HEK293 (cell line): ENCODE measurements around the gene GPX3.

Experiments used
- CTCF ChIA-PET: fragments of 350-600 bp; formaldehyde crosslinking; extraction: SDS; loops from one replicate; lab custom pipeline; 2021; ENCODE audit warnings: antibody characterized with exemption; lab: Yijun Ruan, JAX
- POLR2A ChIA-PET: fragments of 300-600 bp; formaldehyde crosslinking; extraction: SDS; loops from one replicate; lab custom pipeline; 2020; ENCODE audit warnings: antibody characterized with exemption, inconsistent platforms; lab: Yijun Ruan, JAX
- H3K27ac ChIP-seq: fragments of 200-500 bp; sonication (Bioruptor generic); 2 replicates; pipeline ENCODE4 v1.5.1; 2014; ENCODE audit warnings: low read depth, low read length, control low read depth, inconsistent platforms; ENCODE audit errors: extremely low read depth
- H3K36me3 ChIP-seq, 2 experiments: fragments of 200-500 bp in 1 of 2; sonication (Bioruptor generic) in 1 of 2; 1 replicate in 1 of 2; 2 replicates in 1 of 2; pipeline ENCODE4 v1.5.1; 2014 to 2017; ENCODE audit warnings: inconsistent platforms in 2 of 2, low read length in 2 of 2; ENCODE audit not compliant: control insufficient read depth in 2 of 2, insufficient read depth in 1 of 2
- H3K4me1 ChIP-seq: fragments of 200-500 bp; sonication (Bioruptor generic); 2 replicates; pipeline ENCODE4 v1.5.1; 2014; ENCODE audit warnings: mild to moderate bottlenecking, low read length, inconsistent platforms; ENCODE audit not compliant: control insufficient read depth, insufficient read depth
- H3K4me3 ChIP-seq: 2 replicates; pipeline ENCODE4 v1.5.1; 2011; ENCODE audit warnings: low read depth, mild to moderate bottlenecking, control low read depth, low read length, moderate library complexity
- H3K9me3 ChIP-seq: fragments of 200-500 bp; sonication (Bioruptor generic); 2 replicates; pipeline ENCODE4 v1.5.1; 2014; ENCODE audit warnings: low read depth, low read length, inconsistent platforms; ENCODE audit not compliant: control insufficient read depth, insufficient read depth
- EGR2 ChIP-seq: fragments of 450-650 bp; formaldehyde crosslinking; IDR thresholded peaks from 2 replicates; pipeline ENCODE4 v1.5.1; 2016; ENCODE audit warnings: low read depth, missing biosample characterization, missing genetic modification characterization
- GLIS2 ChIP-seq: fragments of 450-650 bp; formaldehyde crosslinking; IDR thresholded peaks from 2 replicates; pipeline ENCODE4 v1.5.1; 2016; ENCODE audit warnings: missing biosample characterization, missing genetic modification characterization
- HIC1 ChIP-seq: fragments of 450-650 bp; formaldehyde crosslinking; IDR thresholded peaks from 2 replicates; pipeline ENCODE4 v1.5.1; 2016; ENCODE audit warnings: missing biosample characterization, missing genetic modification characterization
- SCRT2 ChIP-seq: fragments of 450-650 bp; formaldehyde crosslinking; IDR thresholded peaks from 2 replicates; pipeline ENCODE4 v1.5.1; 2016; ENCODE audit warnings: missing biosample characterization, missing genetic modification characterization
- TCF7L2 ChIP-seq: IDR thresholded peaks from 2 replicates; pipeline ENCODE4 v1.6.1; 2011; ENCODE audit warnings: low read depth, mild to moderate bottlenecking, inconsistent platforms, low read length, moderate library complexity, borderline replicate concordance
- ZBTB49 ChIP-seq: fragments of 450-650 bp; formaldehyde crosslinking; IDR thresholded peaks from 2 replicates; pipeline ENCODE4 v1.5.1; 2016; ENCODE audit warnings: missing biosample characterization, missing genetic modification characterization, low read depth
- ZFP37 ChIP-seq: fragments of 450-650 bp; formaldehyde crosslinking; IDR thresholded peaks from 2 replicates; pipeline ENCODE4 v1.5.1; 2016; ENCODE audit warnings: missing biosample characterization, missing genetic modification characterization
- ZIC2 ChIP-seq: fragments of 450-650 bp; formaldehyde crosslinking; IDR thresholded peaks from 2 replicates; pipeline ENCODE4 v1.5.1; 2016; ENCODE audit warnings: missing biosample characterization, missing genetic modification characterization
- ZNF146 ChIP-seq: fragments of 450-650 bp; formaldehyde crosslinking; IDR thresholded peaks from 2 replicates; pipeline ENCODE4 v1.5.1; 2016; ENCODE audit warnings: missing biosample characterization, missing genetic modification characterization
- ZNF148 ChIP-seq: fragments of 450-650 bp; formaldehyde crosslinking; IDR thresholded peaks from 2 replicates; pipeline ENCODE4 v1.5.0; 2017; ENCODE audit warnings: missing biosample characterization, missing genetic modification characterization, borderline replicate concordance
- ZNF174 ChIP-seq: fragments of 450-650 bp; formaldehyde crosslinking; IDR thresholded peaks from 2 replicates; pipeline ENCODE4 v1.5.0; 2017; ENCODE audit warnings: missing biosample characterization, mild to moderate bottlenecking, missing genetic modification characterization
- ZNF211 ChIP-seq: fragments of 450-650 bp; formaldehyde crosslinking; IDR thresholded peaks from 2 replicates; pipeline ENCODE4 v1.5.1; 2016; ENCODE audit warnings: low read depth, missing biosample characterization, missing genetic modification characterization
- ZNF223 ChIP-seq: fragments of 450-650 bp; formaldehyde crosslinking; IDR thresholded peaks from 2 replicates; pipeline ENCODE4 v1.5.1; 2016; ENCODE audit warnings: missing biosample characterization, missing genetic modification characterization
- ZNF404 ChIP-seq: fragments of 450-650 bp; formaldehyde crosslinking; IDR thresholded peaks from 2 replicates; pipeline ENCODE4 v1.5.1; 2017; ENCODE audit warnings: missing biosample characterization, missing genetic modification characterization
- ZNF426 ChIP-seq: fragments of 450-650 bp; formaldehyde crosslinking; IDR thresholded peaks from 2 replicates; pipeline ENCODE4 v1.5.1; 2017; ENCODE audit warnings: missing biosample characterization, missing genetic modification characterization, mild to moderate bottlenecking, inconsistent platforms, moderate library complexity
- ZNF518A ChIP-seq: fragments of 450-650 bp; formaldehyde crosslinking; conservative IDR thresholded peaks from 2 replicates; pipeline ENCODE4 v1.5.1; 2016; ENCODE audit warnings: low read depth, missing biosample characterization, missing genetic modification characterization
- ZNF561 ChIP-seq: fragments of 450-650 bp; IDR thresholded peaks from 2 replicates; pipeline ENCODE4 v1.5.1; 2018; ENCODE audit warnings: missing biosample characterization, missing genetic modification characterization, borderline replicate concordance
- ZNF571 ChIP-seq: fragments of 450-650 bp; formaldehyde crosslinking; IDR thresholded peaks from 2 replicates; pipeline ENCODE4 v1.5.0; 2017; ENCODE audit warnings: missing biosample characterization, missing genetic modification characterization
- ZNF654 ChIP-seq: fragments of 450-650 bp; formaldehyde crosslinking; IDR thresholded peaks from 2 replicates; pipeline ENCODE4 v1.5.1; 2016; ENCODE audit warnings: low read depth, missing biosample characterization, missing genetic modification characterization
- ZNF76 ChIP-seq: fragments of 450-650 bp; formaldehyde crosslinking; IDR thresholded peaks from 2 replicates; pipeline ENCODE4; 2016; ENCODE audit warnings: low read depth, missing biosample characterization, missing genetic modification characterization, borderline replicate concordance
- ZNF791 ChIP-seq: fragments of 450-650 bp; formaldehyde crosslinking; IDR thresholded peaks from 2 replicates; pipeline ENCODE4 v1.5.1; 2016; ENCODE audit warnings: missing biosample characterization, missing genetic modification characterization

GPX3 gene

GRCh38 chr5:151036556-151036955, 16.2 kb downstream of the GPX3 start (continued):
- TF ChIP-seq ZIC2 (peak; percentile 85), HIC1 (tag by site-specific recombination) (no peak), ZNF561 (no peak), ZNF211 (tag by site-specific recombination) (no peak)

- Histone ChIP-seq H3K9me3 (no peaks in the 10 kb centered on the region), H3K36me3 (peaks cover 10 to 86% of the 10 kb centered on the region in 2 experiments; a peak in 2 of 3 replicates), H3K4me3 (no peak overlapping the region), H3K4me1 (0 out of 2 replicates have a peak, but pooled peaks cover 3% of the 10 kb centered on the region), H3K27ac (no peak overlapping the region)
- POLR2A ChIA-PET: no interaction called here
- TF ChIP-seq ZBTB49 (tag by site-specific recombination) (no peak), ZNF146 (tag by site-specific recombination) (no peak), ZNF148 (tag by site-specific recombination) (no peak), GLIS2 (no peak)
- CTCF ChIA-PET: interaction anchor here (0.6 to 3.3 kb wide), 3 partner anchors 10 to 522 kb away, joined by 3 to 15 read pairs (median 4); no protein-coding TSS in a partner anchor
Measured at GRCh38 chr5:151037561-151038411, 17.4 kb downstream of the GPX3 start.

GRCh38 chr5:151038412-151038745, 18.0 kb downstream of the GPX3 start:
- ChIA-PET CTCF (interaction anchor here (3.3 kb wide), 1 partner anchor 10 kb away, joined by 15 read pairs; no protein-coding TSS in a partner anchor), POLR2A (no interaction called here)
- Histone ChIP-seq H3K4me3 (no peak overlapping the region), H3K27ac (no peak overlapping the region), H3K9me3 (no peaks in the 10 kb centered on the region), H3K36me3 (peaks cover 10 to 89% of the 10 kb centered on the region in 2 experiments; a peak in 2 of 3 replicates), H3K4me1 (0 out of 2 replicates have a peak, but pooled peaks cover 3% of the 10 kb centered on the region)
- TF ChIP-seq EGR2: no peak
- no peak for TF ChIP-seq ZNF571 (tag by site-specific recombination)
- TF ChIP-seq ZFP37: no peak
- no peak for TF ChIP-seq ZNF791 (tag by site-specific recombination)
- TF ChIP-seq SCRT2 (tag by site-specific recombination): no peak
- TF ChIP-seq ZNF518A (tag by site-specific recombination): no peak
- no peak for TF ChIP-seq ZNF223
- TF ChIP-seq ZNF76 (tag by site-specific recombination): no peak
- TF ChIP-seq ZNF654 (tag by site-specific recombination): no peak
- no peak for TF ChIP-seq TCF7L2
- TF ChIP-seq ZNF174 (tag by site-specific recombination): no peak
- TF ChIP-seq ZNF426 (tag by site-specific recombination): no peak
- TF ChIP-seq ZNF404: no peak
